ENCODE results near the gene CD3E. TPM values are rescaled to one million over a fixed set of nuclear protein-coding genes. Genes with fewer than 3 reads are reported as not detected.

Gene CD3E
- total RNA-seq, 2 donors from 2014 or later, result 404 to 419 TPM

DNA sequence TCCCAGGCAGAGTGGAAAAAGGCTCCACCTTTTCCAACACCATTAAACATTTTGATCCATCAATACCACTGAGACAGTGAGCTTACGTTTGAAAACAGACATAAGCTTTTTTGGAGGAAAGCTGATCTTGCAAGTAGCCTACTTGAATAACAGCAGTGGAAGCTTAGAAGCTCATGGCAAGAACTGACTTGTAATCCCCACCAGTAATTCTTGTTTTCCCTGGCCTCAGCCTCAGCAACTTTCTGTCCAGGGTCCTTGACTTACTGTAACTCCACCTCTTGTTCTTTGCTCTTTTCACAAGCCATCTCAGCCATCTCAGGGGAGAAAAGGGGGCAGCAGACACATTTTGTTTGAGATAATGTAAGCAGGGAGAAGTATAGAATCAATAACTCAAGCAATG is 28.1 kb upstream of the CD3E start:
- H3K27me3 Mint-ChIP-seq (ENCODE audit: low read depth), result no peaks in the 10 kb centered on the region
- H3K4me3 Mint-ChIP-seq, result peak overlapping the region; percentile 35 to 43
- no peak for DNase-seq
- peak overlapping the region; percentile 34 for H3K27ac Mint-ChIP-seq
- H3K4me1 Mint-ChIP-seq (ENCODE audit: low read depth), result peaks cover 64% of the 10 kb centered on the region
- ATAC-seq (replicated peaks in 1 of 2), result no peak
- peaks cover 0 to under 1% of the 10 kb centered on the region in 2 donors for H3K9me3 Mint-ChIP-seq
- no peaks in the 10 kb centered on the region for H3K36me3 Mint-ChIP-seq (ENCODE audit: insufficient read depth in 2 of 2)

DNA sequence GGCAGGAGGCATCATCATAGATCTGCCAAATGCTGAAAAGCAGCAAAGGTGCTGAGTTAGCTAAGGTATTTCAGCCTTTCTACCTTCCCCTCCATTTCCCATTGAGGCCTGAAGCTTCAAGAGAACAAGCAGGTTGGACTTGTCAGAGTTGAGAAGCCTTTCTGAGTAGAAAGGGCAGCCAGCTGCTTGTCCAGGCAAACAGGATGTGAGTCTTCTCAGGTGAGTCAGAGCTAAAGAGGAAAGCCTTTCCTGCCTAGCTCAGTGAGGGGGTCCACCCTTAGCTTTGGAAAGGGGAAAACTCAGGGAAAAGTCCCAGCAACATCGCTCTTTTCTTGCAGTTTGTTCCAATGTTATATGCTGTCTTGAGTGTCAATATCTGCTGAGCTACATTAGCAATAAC is 27.2 kb upstream of the CD3E start:
- Mint-ChIP-seq H3K36me3 (ENCODE audit: insufficient read depth in 2 of 2) (peaks cover 0 to 1% of the 10 kb centered on the region in 2 donors), H3K27ac (peak overlapping the region; percentile 34), H3K4me1 (ENCODE audit: low read depth) (peaks cover 73% of the 10 kb centered on the region), H3K27me3 (ENCODE audit: low read depth) (no peaks in the 10 kb centered on the region), H3K9me3 (peaks cover 0 to 3% of the 10 kb centered on the region in 2 donors), H3K4me3 (peak overlapping the region in 1 of 2 donors; percentile 43)
- peak; percentile 68 to 93 for ATAC-seq (replicated peaks in 1 of 2)
- peak; percentile 36 to 44 for DNase-seq

DNA sequence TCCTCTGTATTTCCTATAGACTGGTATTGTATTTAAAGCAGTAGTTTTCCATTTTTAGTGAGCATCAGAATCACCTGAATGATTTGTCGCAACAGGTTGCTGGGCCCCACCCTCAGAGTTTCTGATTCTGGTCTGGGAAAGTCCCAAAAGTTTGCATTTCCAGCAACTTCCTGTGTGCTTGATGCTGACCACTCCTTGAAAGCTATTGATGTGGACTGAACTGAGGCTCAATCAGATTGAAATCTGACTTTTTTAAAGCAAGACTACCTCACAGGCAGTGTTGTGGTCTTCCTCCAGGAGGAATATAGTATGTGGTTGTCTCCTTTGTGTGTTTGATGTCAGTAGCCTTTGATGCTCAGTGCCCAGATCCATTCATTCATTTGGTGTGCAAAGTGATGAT is 23.2 kb upstream of the CD3E start:
- no peaks in the 10 kb centered on the region for H3K27me3 Mint-ChIP-seq (ENCODE audit: low read depth)
- peak overlapping the region; percentile 66 for H3K27ac Mint-ChIP-seq
- peak; percentile 33 to 47 for DNase-seq
- peak; percentile 29 to 35 for ATAC-seq (replicated peaks in 1 of 2)
- H3K9me3 Mint-ChIP-seq, result peaks cover 0 to 3% of the 10 kb centered on the region in 2 donors
- peaks cover 83% of the 10 kb centered on the region for H3K4me1 Mint-ChIP-seq (ENCODE audit: low read depth)
- peak overlapping the region; percentile 18 to 58 for H3K4me3 Mint-ChIP-seq
- H3K36me3 Mint-ChIP-seq (ENCODE audit: insufficient read depth in 2 of 2), result peaks cover 0 to 4% of the 10 kb centered on the region in 2 donors

DNA sequence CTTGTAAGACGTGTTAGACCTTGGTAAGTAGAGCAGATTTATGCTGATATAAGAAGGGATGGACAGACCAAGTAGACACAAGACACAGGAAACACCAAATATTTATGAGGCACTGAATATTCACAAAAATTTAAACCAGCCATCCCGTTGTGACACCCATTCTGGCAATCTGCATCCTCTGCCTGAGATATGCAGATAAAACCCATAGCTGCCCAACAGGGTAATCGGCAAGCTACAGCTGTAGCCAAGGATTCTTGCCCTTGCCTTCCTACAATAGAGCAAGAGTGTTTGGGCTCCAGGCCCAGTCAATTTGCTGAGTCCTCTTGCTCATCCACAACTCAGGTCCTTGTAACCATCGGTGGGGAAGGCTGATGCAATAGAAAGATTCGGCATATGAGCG is 21.9 kb upstream of the CD3E start:
- DNase-seq, result no peak
- Mint-ChIP-seq H3K4me1 (ENCODE audit: low read depth) (peaks cover 83% of the 10 kb centered on the region), H3K4me3 (peak overlapping the region in 1 of 2 donors; percentile 65), H3K27ac (no peak overlapping the region), H3K27me3 (ENCODE audit: low read depth) (no peaks in the 10 kb centered on the region), H3K9me3 (peaks cover 0 to 3% of the 10 kb centered on the region in 2 donors), H3K36me3 (ENCODE audit: insufficient read depth in 2 of 2) (peaks cover 0 to 4% of the 10 kb centered on the region in 2 donors)
- ATAC-seq (replicated peaks in 1 of 2), result no peak

DNA sequence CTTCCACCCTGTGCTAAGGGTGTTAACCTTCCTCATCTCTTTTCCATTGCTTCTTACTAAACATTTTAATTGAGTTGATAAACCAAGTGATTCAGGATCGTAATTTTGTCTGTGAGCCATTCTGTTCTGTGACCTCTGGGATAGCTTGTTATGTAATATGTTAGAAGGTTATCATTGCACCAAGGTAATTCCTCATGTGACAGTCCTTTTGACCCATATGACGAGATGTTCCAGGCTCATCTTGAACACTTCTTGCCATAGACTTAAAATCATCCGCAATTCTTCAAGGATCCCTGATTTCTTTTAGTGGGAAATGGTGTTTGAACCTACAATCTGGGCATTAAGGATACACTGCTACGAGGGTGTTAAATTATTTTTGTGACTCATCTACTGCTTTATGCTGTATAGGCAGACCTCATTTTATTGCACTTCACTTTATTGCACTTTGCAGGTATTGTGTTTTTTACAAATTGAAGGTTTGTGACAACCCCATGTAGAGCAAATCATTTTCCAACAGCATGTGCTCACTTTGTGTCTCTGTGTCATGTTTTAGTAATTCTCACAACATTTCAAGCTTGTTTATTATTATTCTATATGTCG is 21.4 kb upstream of the CD3E start:
- H3K27ac Mint-ChIP-seq, result peak overlapping the region; percentile 74
- DNase-seq (no peak), ATAC-seq (replicated peaks in 1 of 2) (peak in 1 of 2 donors; percentile 3)
- H3K9me3 Mint-ChIP-seq, result peaks cover 0 to 3% of the 10 kb centered on the region in 2 donors
- H3K4me3 Mint-ChIP-seq, result peak overlapping the region; percentile 61 to 65
- peaks cover 0 to 4% of the 10 kb centered on the region in 2 donors for H3K36me3 Mint-ChIP-seq (ENCODE audit: insufficient read depth in 2 of 2)
- peaks cover 81% of the 10 kb centered on the region for H3K4me1 Mint-ChIP-seq (ENCODE audit: low read depth)
- no peaks in the 10 kb centered on the region for H3K27me3 Mint-ChIP-seq (ENCODE audit: low read depth)

DNA sequence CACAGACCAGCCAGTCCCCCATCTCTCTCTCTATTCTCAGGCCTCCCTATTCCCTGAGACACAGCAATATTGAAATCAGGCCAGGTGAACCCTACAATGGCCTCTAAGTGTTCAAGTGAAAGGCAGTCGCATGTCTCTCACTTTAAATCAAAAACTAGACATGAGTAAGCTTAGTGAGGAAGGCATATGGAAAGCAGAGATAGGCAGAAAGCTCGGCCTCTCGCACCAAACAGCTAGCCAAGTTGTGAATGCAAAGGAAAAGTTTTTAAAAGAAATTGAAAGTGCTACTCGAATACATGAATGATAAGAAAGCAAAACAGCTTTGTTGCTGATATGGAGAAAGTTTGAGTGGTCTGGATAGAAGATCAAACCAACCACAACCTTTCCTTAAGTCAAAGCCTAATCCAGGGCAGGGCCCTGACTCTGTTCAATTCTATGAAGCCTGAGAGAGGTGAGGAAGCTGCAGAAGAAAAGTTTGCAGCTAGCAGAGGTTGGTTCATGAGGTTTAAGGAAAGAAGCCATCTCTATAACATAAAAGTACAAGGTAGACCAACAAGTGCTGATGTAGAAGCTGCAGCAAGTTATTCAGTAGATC is 20.7 kb upstream of the CD3E start:
- peak overlapping the region; percentile 74 for H3K27ac Mint-ChIP-seq
- DNase-seq (peak in 1 of 2 donors; percentile 33), ATAC-seq (replicated peaks in 1 of 2) (peak; percentile 61 to 72)
- H3K36me3 Mint-ChIP-seq (ENCODE audit: insufficient read depth in 2 of 2), result peaks cover 0 to 4% of the 10 kb centered on the region in 2 donors
- peaks cover 76% of the 10 kb centered on the region for H3K4me1 Mint-ChIP-seq (ENCODE audit: low read depth)
- peak overlapping the region; percentile 61 to 65 for H3K4me3 Mint-ChIP-seq
- H3K27me3 Mint-ChIP-seq (ENCODE audit: low read depth), result no peaks in the 10 kb centered on the region
- peaks cover 0 to 3% of the 10 kb centered on the region in 2 donors for H3K9me3 Mint-ChIP-seq

DNA sequence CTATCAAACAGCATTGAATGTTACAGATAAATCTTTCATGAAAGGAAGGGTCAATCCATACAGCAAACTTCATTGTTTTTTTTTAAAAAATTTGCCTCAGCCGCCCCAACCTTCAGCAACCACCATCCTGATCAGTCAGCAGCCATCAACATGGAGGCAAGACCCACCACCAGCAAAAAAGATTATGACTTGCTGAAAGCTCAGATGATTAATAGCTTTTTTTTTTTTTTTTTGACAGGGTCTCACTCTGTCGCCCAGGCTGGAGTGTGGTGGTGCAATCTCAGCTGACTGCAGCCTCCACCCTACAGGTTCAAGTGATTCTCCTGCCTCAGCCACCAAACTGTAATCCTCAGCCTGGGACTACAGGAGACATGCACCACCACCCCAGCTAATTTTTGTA is 18.0 kb upstream of the CD3E start:
- DNase-seq (no peak), ATAC-seq (replicated peaks in 1 of 2) (no peak)
- H3K4me3 Mint-ChIP-seq, result peak overlapping the region in 1 of 2 donors; percentile 37
- peaks cover 74% of the 10 kb centered on the region for H3K4me1 Mint-ChIP-seq (ENCODE audit: low read depth)
- H3K9me3 Mint-ChIP-seq, result peaks cover 2 to 3% of the 10 kb centered on the region in 2 donors
- H3K36me3 Mint-ChIP-seq (ENCODE audit: insufficient read depth in 2 of 2), result peaks cover 5 to 9% of the 10 kb centered on the region in 2 donors
- no peak overlapping the region for H3K27ac Mint-ChIP-seq
- H3K27me3 Mint-ChIP-seq (ENCODE audit: low read depth), result no peaks in the 10 kb centered on the region

DNA sequence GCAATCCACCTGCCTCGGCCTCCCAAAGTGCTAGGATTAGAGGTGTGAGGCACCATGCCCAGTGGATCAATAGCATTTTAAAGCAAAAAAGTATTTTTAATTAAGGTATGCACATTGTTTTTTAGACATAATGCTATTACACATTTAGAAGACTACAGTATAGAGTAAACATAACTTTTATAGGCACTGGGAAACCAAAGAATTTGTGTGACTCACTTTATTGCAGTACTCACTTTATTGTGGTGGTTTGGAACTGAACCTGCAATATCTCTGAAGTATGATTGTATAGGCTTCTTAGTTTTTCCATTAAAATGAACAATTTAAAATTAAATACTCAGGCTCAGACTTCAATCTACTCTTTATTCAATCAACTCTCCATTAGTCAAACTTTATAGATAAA is 17.5 kb upstream of the CD3E start:
- Mint-ChIP-seq H3K9me3 (peaks cover 2% of the 10 kb centered on the region in 2 donors), H3K27ac (no peak overlapping the region), H3K36me3 (ENCODE audit: insufficient read depth in 2 of 2) (peaks cover 5 to 8% of the 10 kb centered on the region in 2 donors), H3K4me1 (ENCODE audit: low read depth) (peaks cover 72% of the 10 kb centered on the region), H3K27me3 (ENCODE audit: low read depth) (no peaks in the 10 kb centered on the region), H3K4me3 (peak overlapping the region in 1 of 2 donors; percentile 37)
- DNase-seq (no peak), ATAC-seq (replicated peaks in 1 of 2) (peak; percentile 48 to 74)

DNA sequence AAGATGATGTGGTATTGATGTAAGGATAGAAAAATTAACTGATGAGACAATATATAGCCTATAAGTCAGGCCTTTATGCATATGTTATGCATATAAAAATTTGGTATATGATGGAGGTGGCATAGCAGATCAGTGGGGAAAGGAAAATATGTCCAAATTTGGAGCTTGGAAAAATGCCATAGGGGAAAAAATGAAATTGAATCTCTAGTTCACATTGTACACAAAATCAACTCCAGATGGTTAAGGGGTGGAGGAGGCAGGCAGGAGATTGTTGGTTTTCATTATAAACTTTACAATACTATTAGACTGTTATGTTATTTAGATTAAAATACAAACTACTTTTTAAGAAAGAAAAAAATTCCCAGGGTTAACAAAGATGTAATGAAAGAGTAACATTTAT is 15.1 kb upstream of the CD3E start:
- ATAC-seq (replicated peaks in 1 of 2), result no peak
- peaks cover 5 to 6% of the 10 kb centered on the region in 2 donors for H3K36me3 Mint-ChIP-seq (ENCODE audit: insufficient read depth in 2 of 2)
- H3K4me1 Mint-ChIP-seq (ENCODE audit: low read depth), result peaks cover 48% of the 10 kb centered on the region
- no peak for DNase-seq
- no peak overlapping the region for H3K27ac Mint-ChIP-seq
- no peaks in the 10 kb centered on the region for H3K27me3 Mint-ChIP-seq (ENCODE audit: low read depth)
- H3K9me3 Mint-ChIP-seq, result peaks cover 2% of the 10 kb centered on the region in 2 donors
- H3K4me3 Mint-ChIP-seq, result no peak overlapping the region

DNA sequence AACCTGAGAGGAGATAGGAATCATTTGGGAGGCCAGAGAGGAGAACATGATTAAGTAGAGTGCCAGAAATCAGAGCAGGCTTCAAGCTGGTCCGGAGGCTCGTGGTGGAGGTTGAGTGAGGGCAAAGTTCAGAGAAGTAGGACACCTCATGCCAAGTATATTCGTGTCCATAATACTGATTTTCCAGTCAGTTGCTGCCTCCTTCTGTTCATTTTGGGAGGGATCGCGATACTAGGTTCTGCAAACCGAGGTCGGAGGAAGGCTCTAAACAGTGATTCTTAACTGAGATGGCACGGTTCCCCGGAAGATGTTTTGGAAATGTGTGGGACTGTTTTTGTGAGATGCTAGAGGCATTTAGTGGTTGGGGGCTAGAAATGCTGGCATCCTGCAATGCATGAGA is 13.6 kb upstream of the CD3E start:
- no peak overlapping the region for H3K4me3 Mint-ChIP-seq
- ATAC-seq (replicated peaks in 1 of 2) (peak; percentile 79 to 81), DNase-seq (peak; percentile 43 to 46)
- H3K27ac Mint-ChIP-seq, result no peak overlapping the region
- peaks cover 2% of the 10 kb centered on the region in 2 donors for H3K9me3 Mint-ChIP-seq
- H3K27me3 Mint-ChIP-seq (ENCODE audit: low read depth), result no peaks in the 10 kb centered on the region
- H3K36me3 Mint-ChIP-seq (ENCODE audit: insufficient read depth in 2 of 2), result peaks cover 5 to 6% of the 10 kb centered on the region in 2 donors
- H3K4me1 Mint-ChIP-seq (ENCODE audit: low read depth), result peaks cover 47% of the 10 kb centered on the region

DNA sequence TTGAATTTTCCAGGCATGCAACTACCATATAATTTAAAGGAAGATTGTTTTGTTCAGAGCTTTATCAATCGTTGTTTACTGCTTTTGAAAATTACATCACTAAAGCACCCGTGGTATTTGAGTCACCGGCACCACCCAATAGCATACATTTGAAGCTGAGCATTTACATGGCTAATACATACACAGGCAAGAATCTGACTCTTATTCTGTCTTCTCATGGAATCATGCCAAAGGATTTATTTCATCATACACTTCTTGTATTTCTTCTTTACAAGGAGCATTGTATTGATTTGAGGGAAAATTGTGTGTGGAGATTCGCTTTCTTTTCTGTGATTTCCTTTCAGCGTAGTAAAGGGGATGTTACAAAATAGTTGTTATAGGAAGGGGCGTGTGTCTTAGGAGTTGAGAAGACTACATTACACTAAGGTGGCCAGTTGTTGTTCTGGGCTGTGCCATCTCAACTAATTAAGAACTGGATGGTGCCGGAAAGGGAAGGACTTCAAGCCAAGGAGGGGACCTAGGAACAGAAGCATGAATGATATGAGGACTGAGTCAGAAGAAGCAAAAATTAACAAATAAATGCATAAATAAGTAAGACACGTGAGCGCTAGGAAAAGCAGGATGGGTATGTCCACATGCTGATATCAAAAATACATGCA is 12.9 kb upstream of the CD3E start:
- no peaks in the 10 kb centered on the region for H3K27me3 Mint-ChIP-seq (ENCODE audit: low read depth)
- H3K36me3 Mint-ChIP-seq (ENCODE audit: insufficient read depth in 2 of 2), result peaks cover 5 to 6% of the 10 kb centered on the region in 2 donors
- no peak overlapping the region for H3K27ac Mint-ChIP-seq
- DNase-seq (no peak), ATAC-seq (replicated peaks in 1 of 2) (no peak)
- peaks cover 2% of the 10 kb centered on the region in 2 donors for H3K9me3 Mint-ChIP-seq
- peaks cover 47% of the 10 kb centered on the region for H3K4me1 Mint-ChIP-seq (ENCODE audit: low read depth)
- no peak overlapping the region for H3K4me3 Mint-ChIP-seq

DNA sequence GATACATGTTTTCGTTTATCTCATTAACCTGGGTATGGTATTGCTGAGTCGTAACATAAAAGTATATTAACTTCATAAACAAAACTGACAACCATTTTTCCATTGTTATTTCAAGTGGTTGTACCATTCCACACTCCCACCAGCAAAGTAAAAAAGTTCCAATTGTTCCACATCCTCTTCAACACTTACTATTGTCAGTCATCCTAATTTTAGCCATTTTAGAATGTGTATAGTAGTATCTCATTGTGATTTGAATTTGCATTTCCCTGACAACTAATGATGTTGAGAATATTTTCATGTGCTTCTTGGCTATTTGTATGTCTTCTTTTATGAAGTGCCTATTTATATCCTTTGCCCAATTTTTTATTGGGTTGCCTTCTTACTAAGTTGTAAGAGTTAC is 10.5 kb upstream of the CD3E start:
- DNase-seq, result no peak
- Mint-ChIP-seq H3K4me3 (no peak overlapping the region), H3K27ac (no peak overlapping the region)

DNA sequence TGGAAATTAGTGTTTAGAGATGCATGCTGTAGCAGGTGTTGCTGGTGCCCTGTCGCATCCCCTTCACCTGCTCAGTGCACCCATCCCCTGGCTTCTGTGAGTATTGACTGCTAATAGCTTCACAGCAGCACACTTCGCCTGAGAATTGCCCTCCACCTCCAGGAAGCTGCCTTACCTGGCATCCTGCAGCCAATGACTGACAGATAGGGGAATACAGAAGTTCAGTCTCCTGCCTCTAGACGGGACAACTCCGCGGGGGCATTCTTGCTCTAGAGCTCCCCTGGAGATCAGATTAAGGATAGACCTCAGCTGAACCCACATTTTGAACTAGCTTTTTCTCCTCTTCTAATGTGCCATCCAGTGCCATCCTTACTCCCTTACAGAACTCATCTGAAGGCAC is 9.3 kb upstream of the CD3E start:
- Mint-ChIP-seq H3K4me1 (ENCODE audit: low read depth) (peaks cover 27% of the 10 kb centered on the region), H3K4me3 (no peak overlapping the region), H3K27ac (no peak overlapping the region), H3K36me3 (ENCODE audit: insufficient read depth in 2 of 2) (no peaks in the 10 kb centered on the region), H3K27me3 (ENCODE audit: low read depth) (no peaks in the 10 kb centered on the region), H3K9me3 (no peaks in the 10 kb centered on the region)
- ATAC-seq (replicated peaks in 1 of 2), result no peak
- DNase-seq, result no peak

More for the DNA sequence above, 10.5 kb upstream of the CD3E start:
- ATAC-seq (replicated peaks in 1 of 2), result no peak
- Mint-ChIP-seq H3K36me3 (ENCODE audit: insufficient read depth in 2 of 2) (peaks cover 5 to 6% of the 10 kb centered on the region in 2 donors), H3K9me3 (peaks cover 2% of the 10 kb centered on the region in 2 donors), H3K27me3 (ENCODE audit: low read depth) (no peaks in the 10 kb centered on the region), H3K4me1 (ENCODE audit: low read depth) (peaks cover 36% of the 10 kb centered on the region)
